Activated naive CD4-positive, alpha-beta T cell treated with anti-CD3 and anti-CD28 coated beads, Interleukin-2, amount 50 U/mL, for 72 hours (primary cell): ENCODE data around the gene WIPF1. TPM values are rescaled to one million over a fixed set of nuclear protein-coding genes. Genes with fewer than 3 reads are reported as not detected.
A peak's percentile ranks its signal among the peaks of the same experiment; 100 is the strongest.

Experiments used
- ATAC-seq, 2 donors: fragments of 150-1000 bp; cut with Tn5 transposase; 2 replicates each; pipeline ENCODE4 v1.10.0; 2021; ENCODE audit warnings: mild to moderate bottlenecking in 2 of 2, moderate library complexity in 2 of 2
- DNase-seq, 2 donors: peaks; one replicate each; pipeline ENCODE4 v3.0.0; 2021 to 2022; ENCODE audit warnings: low spot score in 2 of 2
- H3K27ac Mint-ChIP-seq, 2 donors: one replicate each; pipeline ENCODE4 v1.8.0; 2022; ENCODE audit warnings: mild to moderate bottlenecking in 2 of 2, mixed read lengths in 2 of 2
- H3K36me3 Mint-ChIP-seq, 2 donors: one replicate each; pipeline ENCODE4 v1.8.0; 2022; ENCODE audit warnings: mixed read lengths in 2 of 2
- H3K9me3 Mint-ChIP-seq, 2 donors: one replicate each; pipeline ENCODE4 v1.8.0; 2022; ENCODE audit warnings: mixed read lengths in 2 of 2
- total RNA-seq, 2 donors: library from RNA; stranded (reverse); gene quantifications; one replicate each; pipeline ENCODE4 v1.2.3, GENCODE V29; 2022

The WIPF1 gene
- total RNA-seq, 2 donors from 2014 or later: 138 to 262 TPM

GRCh38 chr2:174590928-174591648, 6.5 kb downstream of the WIPF1 start:
- Mint-ChIP-seq H3K27ac (peak overlapping the region; percentile 89 to 96), H3K9me3 (peaks cover 0 to 3% of the 10 kb centered on the region in 2 donors), H3K36me3 (peaks cover 28 to 39% of the 10 kb centered on the region in 2 donors)
- no peak for DNase-seq
- ATAC-seq: no peak

- Mint-ChIP-seq H3K9me3 (peaks cover 0 to 3% of the 10 kb centered on the region in 2 donors), H3K27ac (peak overlapping the region; percentile 89 to 96), H3K36me3 (peaks cover 28 to 35% of the 10 kb centered on the region in 2 donors)
- ATAC-seq: no peak
- no peak for DNase-seq
These were observed 7.3 kb downstream of the WIPF1 start for GRCh38 chr2:174590346-174590745.

- DNase-seq (no peak), ATAC-seq (no peak)
- peak overlapping the region; percentile 84 to 87 for H3K27ac Mint-ChIP-seq
- H3K36me3 Mint-ChIP-seq: peaks cover 31 to 41% of the 10 kb centered on the region in 2 donors
- peaks cover 0 to 3% of the 10 kb centered on the region in 2 donors for H3K9me3 Mint-ChIP-seq
These were observed 8.3 kb downstream of the WIPF1 start for GRCh38 chr2:174589334-174589733.

- no peak for DNase-seq
- Mint-ChIP-seq H3K27ac (peak overlapping the region; percentile 84 to 87), H3K9me3 (peaks cover 0 to 3% of the 10 kb centered on the region in 2 donors), H3K36me3 (peaks cover 25 to 47% of the 10 kb centered on the region in 2 donors)
- no peak for ATAC-seq
These were observed 9.1 kb downstream of the WIPF1 start for GRCh38 chr2:174588463-174588862.

GRCh38 chr2:174587579-174587978, 10.0 kb downstream of the WIPF1 start:
- ATAC-seq (no peak), DNase-seq (no peak)
- Mint-ChIP-seq H3K36me3 (peaks cover 21 to 50% of the 10 kb centered on the region in 2 donors), H3K9me3 (peaks cover 0 to 3% of the 10 kb centered on the region in 2 donors), H3K27ac (peak overlapping the region; percentile 84 to 87)

- peaks cover 18 to 50% of the 10 kb centered on the region in 2 donors for H3K36me3 Mint-ChIP-seq
- H3K27ac Mint-ChIP-seq: peak overlapping the region; percentile 84 to 94
- DNase-seq: no peak
- peaks cover 0 to under 1% of the 10 kb centered on the region in 2 donors for H3K9me3 Mint-ChIP-seq
- no peak for ATAC-seq
These were observed 10.9 kb downstream of the WIPF1 start for GRCh38 chr2:174586418-174587295.

- H3K27ac Mint-ChIP-seq: peak overlapping the region; percentile 83 to 84
- peaks cover 16 to 49% of the 10 kb centered on the region in 2 donors for H3K36me3 Mint-ChIP-seq
- no peak for ATAC-seq
- no peak for DNase-seq
- H3K9me3 Mint-ChIP-seq: no peaks in the 10 kb centered on the region
These were observed 11.8 kb downstream of the WIPF1 start for GRCh38 chr2:174585657-174586252.

- Mint-ChIP-seq H3K9me3 (no peaks in the 10 kb centered on the region), H3K36me3 (peaks cover 20 to 49% of the 10 kb centered on the region in 2 donors), H3K27ac (peak overlapping the region in 1 of 2 donors; percentile 77)
- no peak for ATAC-seq
- DNase-seq: no peak
These were observed 12.5 kb downstream of the WIPF1 start for GRCh38 chr2:174585146-174585545.

GRCh38 chr2:174581491-174581890, 16.1 kb downstream of the WIPF1 start:
- Mint-ChIP-seq H3K9me3 (no peaks in the 10 kb centered on the region), H3K27ac (peak overlapping the region; percentile 11 to 73), H3K36me3 (peaks cover 21 to 42% of the 10 kb centered on the region in 2 donors)
- DNase-seq: no peak
- ATAC-seq: peak; percentile 61 to 73

- ATAC-seq (no peak), DNase-seq (no peak)
- Mint-ChIP-seq H3K36me3 (peaks cover 21 to 42% of the 10 kb centered on the region in 2 donors), H3K27ac (peak overlapping the region; percentile 17 to 73), H3K9me3 (no peaks in the 10 kb centered on the region)
These were observed 16.7 kb downstream of the WIPF1 start for GRCh38 chr2:174580951-174581350.

GRCh38 chr2:174577967-174578589, 19.5 kb downstream of the WIPF1 start:
- peaks cover 12 to 52% of the 10 kb centered on the region in 2 donors for H3K36me3 Mint-ChIP-seq
- ATAC-seq (peak; percentile 63 to 70), DNase-seq (no peak)
- no peak overlapping the region for H3K27ac Mint-ChIP-seq
- no peaks in the 10 kb centered on the region for H3K9me3 Mint-ChIP-seq

- peak overlapping the region; percentile 63 to 86 for H3K27ac Mint-ChIP-seq
- ATAC-seq: no peak
- DNase-seq: no peak
- peaks cover 19 to 59% of the 10 kb centered on the region in 2 donors for H3K36me3 Mint-ChIP-seq
- no peaks in the 10 kb centered on the region for H3K9me3 Mint-ChIP-seq
These were observed 22.4 kb downstream of the WIPF1 start for GRCh38 chr2:174575124-174575776.

GRCh38 chr2:174574657-174575056, 22.9 kb downstream of the WIPF1 start:
- peaks cover 16 to 60% of the 10 kb centered on the region in 2 donors for H3K36me3 Mint-ChIP-seq
- no peaks in the 10 kb centered on the region for H3K9me3 Mint-ChIP-seq
- H3K27ac Mint-ChIP-seq: peak overlapping the region in 1 of 2 donors; percentile 87
- ATAC-seq (no peak), DNase-seq (no peak)

GRCh38 chr2:174573621-174574081, 24.0 kb downstream of the WIPF1 start:
- peaks cover 16 to 60% of the 10 kb centered on the region in 2 donors for H3K36me3 Mint-ChIP-seq
- DNase-seq: no peak
- peak in 1 of 2 donors; percentile 34 for ATAC-seq
- peak overlapping the region; percentile 69 to 87 for H3K27ac Mint-ChIP-seq
- H3K9me3 Mint-ChIP-seq: no peaks in the 10 kb centered on the region

- H3K27ac Mint-ChIP-seq: peak overlapping the region; percentile 69 to 87
- no peaks in the 10 kb centered on the region for H3K9me3 Mint-ChIP-seq
- DNase-seq: no peak
- peaks cover 17 to 68% of the 10 kb centered on the region in 2 donors for H3K36me3 Mint-ChIP-seq
- peak; percentile 63 to 74 for ATAC-seq
These were observed 25.0 kb downstream of the WIPF1 start for GRCh38 chr2:174572556-174572955.
